OCI-LY1 (cell line): ENCODE measurements around the gene BRPF1.

ENCODE experiments used
- EZH2 ChIP-seq: fragments of 200-600 bp; sonication (generic), shearing (Covaris generic); IDR thresholded peaks from 2 replicates; pipeline ENCODE4 v1.8.0; 2017; ENCODE audit warnings: borderline replicate concordance, mixed run types, mild to moderate bottlenecking, antibody characterized with exemption, low read length, moderate library complexity, mixed read lengths
- TF ChIP-seq, protein P1 (sequence below): fragments of 200-600 bp; sonication (generic), shearing (Covaris generic); IDR thresholded peaks from 2 replicates; pipeline ENCODE4 v1.5.1; 2017; ENCODE audit warnings: mild to moderate bottlenecking, antibody characterized with exemption, low read length, moderate library complexity, mixed read lengths

GRCh38 chr3:9715136-9715535, 16.4 kb upstream of the BRPF1 start:
- TF ChIP-seq, protein P1, sequence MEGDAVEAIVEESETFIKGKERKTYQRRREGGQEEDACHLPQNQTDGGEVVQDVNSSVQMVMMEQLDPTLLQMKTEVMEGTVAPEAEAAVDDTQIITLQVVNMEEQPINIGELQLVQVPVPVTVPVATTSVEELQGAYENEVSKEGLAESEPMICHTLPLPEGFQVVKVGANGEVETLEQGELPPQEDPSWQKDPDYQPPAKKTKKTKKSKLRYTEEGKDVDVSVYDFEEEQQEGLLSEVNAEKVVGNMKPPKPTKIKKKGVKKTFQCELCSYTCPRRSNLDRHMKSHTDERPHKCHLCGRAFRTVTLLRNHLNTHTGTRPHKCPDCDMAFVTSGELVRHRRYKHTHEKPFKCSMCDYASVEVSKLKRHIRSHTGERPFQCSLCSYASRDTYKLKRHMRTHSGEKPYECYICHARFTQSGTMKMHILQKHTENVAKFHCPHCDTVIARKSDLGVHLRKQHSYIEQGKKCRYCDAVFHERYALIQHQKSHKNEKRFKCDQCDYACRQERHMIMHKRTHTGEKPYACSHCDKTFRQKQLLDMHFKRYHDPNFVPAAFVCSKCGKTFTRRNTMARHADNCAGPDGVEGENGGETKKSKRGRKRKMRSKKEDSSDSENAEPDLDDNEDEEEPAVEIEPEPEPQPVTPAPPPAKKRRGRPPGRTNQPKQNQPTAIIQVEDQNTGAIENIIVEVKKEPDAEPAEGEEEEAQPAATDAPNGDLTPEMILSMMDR = no peak
- no peak for TF ChIP-seq EZH2
